HG02885 (cell line): ENCODE data around the gene PALLD.

Source experiments
- ATAC-seq: cut with Tn5 transposase; IDR thresholded peaks from one replicate; pipeline ENCODE4 v1.9.1; 2021; ENCODE audit warnings: mild to moderate bottlenecking; ENCODE audit not compliant: unreplicated experiment, poor library complexity

Gene PALLD

GRCh38 chr4:168613869-168614268 is 117.0 kb downstream of the PALLD start:
- ATAC-seq, result no peak

DNA sequence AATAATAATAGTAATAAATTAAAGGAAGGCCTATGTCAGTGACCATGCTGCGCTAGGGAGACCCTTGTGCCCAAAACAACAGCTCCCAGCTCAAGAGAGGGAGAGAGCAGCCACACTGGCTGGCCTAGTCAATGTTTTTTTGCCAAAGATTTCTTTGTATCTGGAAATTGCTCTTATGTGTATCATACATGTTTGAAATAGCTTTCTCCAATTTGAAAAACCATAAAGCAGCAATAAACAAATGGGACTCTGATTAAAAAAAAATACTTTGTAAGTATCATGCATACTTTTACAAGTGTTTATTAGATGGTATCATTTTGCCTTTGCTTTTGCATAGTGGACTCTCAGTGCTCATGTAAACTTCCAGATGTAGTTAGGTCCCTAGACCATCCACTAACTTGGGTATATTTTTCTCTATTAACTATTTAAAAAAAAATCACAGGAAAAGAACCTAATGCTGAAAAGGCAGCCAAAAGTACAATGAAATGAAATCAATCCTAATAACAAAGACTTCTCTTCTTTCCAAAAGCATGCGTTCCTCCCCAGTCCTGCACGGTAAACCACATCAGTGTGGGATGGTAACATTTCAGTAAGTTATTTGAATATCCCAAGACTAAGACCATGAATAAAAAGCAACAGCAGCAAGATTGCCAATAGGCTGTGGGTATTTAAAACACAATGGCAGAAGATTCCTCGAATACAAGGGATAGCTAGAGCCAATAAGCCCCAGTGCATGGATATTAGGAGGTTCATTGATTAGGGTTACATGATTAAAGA is 117.6 kb downstream of the PALLD start:
- no peak for ATAC-seq

GRCh38 chr4:168615294-168616065 is 118.6 kb downstream of the PALLD start:
- ATAC-seq, result no peak

GRCh38 chr4:168618577-168619265 is 121.9 kb downstream of the PALLD start:
- no peak for ATAC-seq

GRCh38 chr4:168619266-168619631 is 122.4 kb downstream of the PALLD start:
- ATAC-seq, result no peak

- ATAC-seq, result no peak
Measured at GRCh38 chr4:168621806-168622589, 125.1 kb downstream of the PALLD start.

- no peak for ATAC-seq
Measured at GRCh38 chr4:168622600-168622999, 125.7 kb downstream of the PALLD start.

- ATAC-seq, result no peak
Measured at GRCh38 chr4:168623011-168623410, 126.2 kb downstream of the PALLD start.

DNA sequence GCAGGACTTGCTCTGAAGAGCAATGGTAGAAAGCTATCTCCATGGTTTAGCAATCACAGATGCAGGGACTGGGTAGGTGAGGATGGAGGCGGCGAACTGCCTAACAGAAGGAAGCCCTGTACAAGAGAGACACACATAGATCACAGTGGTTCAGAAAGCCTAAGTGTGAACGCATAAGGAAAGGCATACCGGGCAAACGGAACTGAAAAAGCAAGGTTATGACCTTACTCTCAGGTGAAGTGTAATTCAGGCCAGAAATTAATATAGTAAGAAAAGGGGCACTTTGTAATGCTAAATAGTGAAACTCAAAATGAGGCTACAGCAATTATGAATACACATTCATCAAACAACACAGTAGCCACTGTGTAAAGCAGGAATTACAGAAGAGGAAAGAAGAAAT is 126.6 kb downstream of the PALLD start:
- ATAC-seq, result no peak

DNA sequence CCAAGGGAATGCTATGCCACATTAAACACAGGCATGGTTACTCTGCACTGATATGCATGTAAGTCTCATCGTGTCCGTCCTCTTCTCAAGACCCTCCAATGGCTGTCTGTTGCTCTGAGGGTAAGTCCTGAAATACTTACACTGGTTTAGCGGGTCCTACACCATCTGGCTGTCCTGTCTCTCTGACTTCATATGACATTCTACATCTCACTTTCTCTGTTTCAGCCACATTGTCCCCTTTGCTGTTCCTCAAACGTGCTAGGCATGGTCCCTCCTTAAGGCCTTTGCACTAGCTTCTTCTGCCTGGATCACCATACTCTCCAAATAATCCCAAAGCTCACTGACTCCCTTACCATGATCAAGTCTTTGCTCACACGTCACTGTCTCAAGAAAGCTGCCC is 131.4 kb downstream of the PALLD start:
- ATAC-seq, result no peak

GRCh38 chr4:168629566-168629965 is 132.7 kb downstream of the PALLD start:
- ATAC-seq, result no peak

DNA sequence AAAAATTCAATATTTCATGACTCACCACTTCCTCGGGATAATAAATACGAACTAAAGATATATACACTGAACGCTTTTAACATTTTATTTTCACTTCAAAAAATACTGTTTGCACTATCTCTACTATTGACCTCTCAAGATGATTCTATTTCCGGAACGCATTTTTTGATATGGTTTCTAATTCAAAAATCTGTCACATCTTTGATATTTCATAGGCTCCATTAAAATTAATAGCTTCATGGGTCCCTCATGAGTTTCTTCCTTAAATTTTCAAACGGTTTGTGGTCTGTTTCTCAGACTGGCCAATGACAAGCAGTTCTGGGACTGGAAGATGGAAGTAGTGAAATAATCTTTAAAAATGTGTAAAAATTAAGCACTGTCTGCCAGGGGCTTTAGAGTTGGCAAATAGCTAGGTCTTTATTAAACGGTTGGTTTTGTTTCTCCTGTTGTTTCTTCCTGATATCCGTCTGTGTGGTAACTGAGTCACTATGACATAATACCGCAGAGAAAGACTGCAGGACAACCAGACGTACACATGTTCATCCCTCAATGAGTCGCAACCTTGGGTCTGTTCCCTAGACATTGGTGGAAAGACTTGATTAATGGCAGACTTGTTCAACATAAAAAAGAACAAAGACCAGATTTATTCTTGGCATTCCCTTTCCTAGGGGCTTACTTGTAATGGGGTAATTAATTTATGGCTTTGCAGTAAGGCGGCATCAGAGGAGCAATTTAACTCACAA is 133.8 kb downstream of the PALLD start:
- no peak for ATAC-seq

DNA sequence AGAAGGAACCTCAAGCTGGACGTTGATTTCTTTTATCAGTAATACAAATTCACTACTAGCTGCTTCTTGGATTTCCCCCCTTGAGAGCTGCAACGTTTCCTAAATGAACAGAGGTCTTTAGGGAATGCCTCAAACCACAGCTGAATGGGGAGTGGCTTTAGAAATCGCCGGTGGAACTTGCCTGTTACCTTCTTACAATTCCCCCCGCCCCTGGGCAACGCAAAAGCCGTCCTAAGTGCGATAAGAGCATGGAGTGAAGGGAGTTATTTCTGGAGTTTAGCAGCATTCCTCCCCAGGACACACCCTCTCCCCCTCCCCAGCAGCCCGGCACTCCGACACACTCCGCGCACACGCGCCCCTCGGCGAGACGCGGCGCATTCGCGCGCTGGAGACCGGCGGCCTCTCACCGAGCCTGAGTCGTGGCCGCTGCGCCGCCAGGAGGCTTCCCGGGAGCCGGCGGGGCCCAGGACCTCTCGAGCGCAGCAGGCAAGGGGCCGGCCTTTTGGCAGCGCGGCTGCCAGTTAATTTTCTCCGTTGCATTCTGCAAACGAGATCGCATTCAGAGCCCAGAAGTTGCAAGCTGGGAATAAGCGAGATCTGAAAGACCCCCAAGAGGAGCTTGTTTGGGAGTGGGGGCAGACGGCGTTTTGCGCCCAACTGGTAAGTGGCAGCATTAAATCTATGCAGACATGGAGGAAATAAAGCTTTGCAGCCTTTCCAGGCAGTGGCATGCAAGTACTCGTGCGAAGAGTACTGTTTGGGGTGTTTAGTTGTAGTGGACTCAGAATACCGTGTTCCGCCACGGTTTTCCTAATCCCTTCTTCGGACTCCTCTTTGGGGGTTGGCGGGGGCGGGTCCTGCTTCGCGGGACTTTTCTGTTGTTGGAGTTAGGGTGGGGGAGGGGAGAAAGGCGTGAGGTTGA is 134.7 kb downstream of the PALLD start:
- ATAC-seq, result no peak

DNA sequence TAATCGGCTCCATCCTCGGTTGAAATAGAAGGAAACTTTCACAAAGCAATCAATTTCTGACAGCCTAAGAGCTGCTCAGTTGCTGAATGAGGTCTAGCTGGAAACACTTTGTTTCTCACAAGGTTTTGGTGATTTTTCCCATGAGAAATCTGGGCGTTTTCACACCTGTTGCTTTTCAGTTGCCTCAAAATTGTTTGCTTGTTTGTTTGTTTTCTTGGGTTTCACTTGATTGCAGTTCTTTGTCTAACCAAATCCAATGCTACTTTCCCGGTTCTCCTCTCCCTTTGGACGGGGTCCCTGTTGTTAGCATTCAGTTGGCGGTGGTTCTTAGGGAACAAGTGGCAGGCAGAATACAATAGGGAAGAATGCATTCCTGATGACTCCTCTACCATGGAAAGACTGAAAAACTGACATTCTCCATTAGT is 135.5 kb downstream of the PALLD start:
- no peak for ATAC-seq

DNA sequence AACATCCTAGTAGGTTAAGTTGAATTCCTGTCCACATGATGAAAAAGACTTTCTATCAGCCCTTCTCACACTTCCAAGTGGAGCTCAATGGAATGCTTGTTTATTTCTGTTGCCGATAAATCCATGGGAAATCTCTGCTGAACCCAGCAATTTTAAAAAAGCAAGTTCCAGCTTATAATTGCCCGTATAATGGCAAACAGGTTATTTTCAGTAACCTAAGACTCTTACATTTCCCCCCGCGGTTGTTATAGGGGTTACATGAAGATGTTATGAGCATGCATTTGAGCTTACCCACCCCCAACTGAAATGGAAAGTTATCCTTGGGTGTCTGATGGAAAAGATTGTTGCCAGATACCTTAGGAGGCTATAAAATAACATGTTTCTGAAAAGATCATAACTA is 136.2 kb downstream of the PALLD start:
- ATAC-seq, result no peak

DNA sequence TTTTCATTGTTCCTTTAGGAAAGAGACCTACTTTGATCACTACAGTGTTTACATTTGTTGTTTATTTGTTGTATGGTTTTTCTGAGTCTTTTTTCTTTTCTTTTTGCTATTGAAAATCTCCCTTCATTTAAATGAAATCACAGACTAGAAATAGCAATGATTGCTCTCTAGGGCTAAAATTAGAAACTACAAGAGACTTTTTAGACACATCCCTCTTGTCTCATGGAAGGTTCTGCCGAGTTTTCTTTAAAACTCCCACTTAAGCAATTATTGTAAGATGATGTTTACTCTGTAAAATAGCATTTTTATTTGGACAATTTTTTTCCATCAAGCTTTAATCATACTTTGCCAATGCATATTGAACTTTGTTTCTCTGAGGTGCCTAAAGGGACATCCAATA is 136.6 kb downstream of the PALLD start:
- ATAC-seq, result no peak

DNA sequence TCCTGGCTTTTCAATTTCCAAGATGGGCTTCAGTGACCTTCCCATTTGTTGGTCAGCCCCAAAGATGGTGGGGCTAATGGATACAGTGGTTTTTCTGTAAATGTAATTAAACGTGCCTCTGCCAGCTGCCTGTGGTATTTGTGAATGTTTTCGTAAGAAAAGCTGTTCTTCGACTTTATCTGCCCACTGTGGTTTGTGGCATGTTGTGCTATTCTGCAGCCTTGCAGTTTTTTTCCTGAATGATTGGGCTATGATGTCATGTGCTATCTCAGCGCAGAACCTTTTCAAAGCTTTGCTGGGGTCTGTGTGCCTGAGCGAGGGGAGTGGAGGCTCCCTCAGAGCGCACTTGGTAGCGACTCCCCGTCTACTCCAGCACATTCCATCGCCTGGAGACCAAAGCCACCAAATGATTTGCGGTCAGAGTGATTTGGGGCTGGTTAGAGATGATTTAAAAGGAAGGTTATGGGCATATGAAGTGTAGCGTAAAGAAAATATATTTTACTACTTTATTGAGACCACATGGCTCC is 137.5 kb downstream of the PALLD start:
- no peak for ATAC-seq

GRCh38 chr4:168636040-168636439 is 139.2 kb downstream of the PALLD start:
- no peak for ATAC-seq
